HG03575 (cell line): ENCODE data around the gene RNASE4.
"Not testable (repeated sequence)": the region's sequence is repeated elsewhere in the genome, so short reads cannot be mapped to it uniquely, and the experiment has no call there.

Source experiments
- ATAC-seq: cut with Tn5 transposase; IDR thresholded peaks from one replicate; pipeline ENCODE4 v1.9.1; 2021; ENCODE audit not compliant: unreplicated experiment, insufficient number of reproducible peaks, low FRiP score; ENCODE audit errors: extremely low read depth

Gene RNASE4

GRCh38 chr14:20732477-20732876 lies 48.1 kb downstream of the RNASE4 start:
- ATAC-seq, result no peak

DNA sequence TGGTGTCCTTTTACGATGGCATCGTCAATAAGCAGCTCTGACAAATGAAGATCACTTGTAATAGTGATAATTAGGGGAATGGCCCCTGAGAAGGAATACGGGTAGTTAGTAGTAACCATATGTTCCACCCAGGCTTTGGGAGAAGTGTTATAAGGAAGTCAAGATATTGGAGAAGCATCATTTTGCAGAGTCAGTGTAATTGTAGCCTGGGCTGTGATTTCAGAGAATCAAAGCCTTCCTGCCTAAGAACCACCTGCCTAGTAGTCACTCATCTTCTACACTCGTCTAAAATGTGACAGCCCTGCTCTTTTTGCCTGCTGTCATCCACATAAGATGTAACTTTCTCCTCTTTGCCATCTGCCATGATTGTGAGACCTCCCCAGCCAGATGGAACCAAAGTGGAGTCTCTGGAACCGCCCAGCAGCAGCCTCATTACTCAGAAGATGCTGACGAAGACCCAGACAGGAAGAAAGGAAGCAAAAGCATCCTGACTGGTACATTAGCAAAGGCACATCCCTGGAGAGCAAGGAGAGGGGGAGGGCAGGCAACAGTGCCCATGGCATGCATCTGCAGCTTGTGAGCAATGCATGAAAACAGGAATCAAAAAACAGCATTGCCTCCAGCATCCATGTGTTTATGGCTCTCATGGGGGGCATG lies 48.7 kb downstream of the RNASE4 start:
- ATAC-seq, result no peak

DNA sequence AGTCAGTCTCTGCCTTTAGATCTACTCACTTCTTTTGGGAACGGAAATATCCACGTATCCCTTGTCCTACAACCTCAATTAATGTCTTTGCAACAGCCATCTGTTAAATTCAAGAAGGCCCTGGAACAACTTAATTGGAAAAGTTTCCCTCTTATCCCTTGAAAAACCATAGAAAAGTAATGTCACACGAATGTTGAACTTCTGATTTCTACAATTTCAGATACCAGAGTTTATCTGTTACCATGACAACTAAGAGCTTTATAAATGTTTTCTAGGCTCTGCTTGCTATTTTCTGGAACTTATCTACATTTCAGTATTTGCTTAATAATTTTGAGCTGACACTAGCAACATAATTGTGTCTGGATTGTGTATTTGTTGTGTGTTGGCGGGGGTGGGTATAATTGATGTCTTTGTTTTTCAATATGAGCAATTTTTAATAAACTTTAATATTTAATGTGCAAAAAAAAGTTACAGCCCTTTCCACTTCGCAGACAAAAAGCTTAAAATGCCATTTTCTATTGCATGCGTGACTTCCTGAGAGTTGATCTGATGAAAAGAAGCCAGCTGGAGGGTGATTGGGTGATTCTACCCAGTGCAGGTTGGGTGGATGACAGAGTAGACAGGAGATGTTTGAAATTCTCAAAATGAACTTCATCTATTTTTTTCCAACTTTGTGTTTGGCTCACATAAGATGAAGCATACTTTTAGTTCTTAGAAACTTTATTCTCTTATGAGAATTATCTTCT lies 49.5 kb downstream of the RNASE4 start:
- no peak for ATAC-seq

DNA sequence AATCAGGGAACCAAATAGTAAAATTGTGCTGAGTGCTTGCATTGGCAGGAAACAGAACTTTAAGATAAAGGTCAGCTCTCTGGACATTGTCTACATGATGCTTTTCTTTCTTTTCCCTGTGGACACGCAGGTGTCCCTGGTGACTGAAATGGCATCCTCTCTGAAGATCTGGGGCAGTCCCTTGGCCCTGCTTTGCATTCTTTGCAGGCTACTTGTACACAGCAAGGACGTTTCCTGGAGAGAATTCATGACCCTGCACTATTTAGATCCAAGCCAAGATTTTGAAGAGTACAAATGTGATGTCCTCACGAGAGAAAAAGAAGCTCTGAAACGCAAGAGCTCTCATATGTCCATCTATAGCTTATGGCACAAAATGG lies 50.1 kb downstream of the RNASE4 start:
- no peak for ATAC-seq

GRCh38 chr14:20738292-20738691 lies 53.9 kb downstream of the RNASE4 start:
- ATAC-seq, result not testable (repeated sequence)

DNA sequence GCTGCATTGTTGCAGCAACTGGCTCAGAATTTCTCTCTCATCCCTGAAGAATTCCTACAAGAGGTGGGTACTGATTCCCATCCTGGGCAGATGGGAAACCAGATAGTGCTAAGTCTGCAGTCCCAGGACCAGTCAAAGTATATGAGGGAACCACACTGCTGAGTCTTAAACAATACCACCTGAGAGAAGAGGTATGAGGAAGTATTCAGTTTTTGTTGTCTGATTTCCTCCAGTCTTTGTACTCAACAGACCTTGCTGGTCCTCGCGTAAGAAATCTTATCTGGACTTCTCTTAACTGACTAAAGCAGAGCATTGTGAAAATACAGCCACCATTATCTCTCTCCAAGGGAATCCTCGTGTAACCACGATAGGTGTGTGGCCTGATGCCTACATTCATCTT lies 57.8 kb downstream of the RNASE4 start:
- no peak for ATAC-seq

GRCh38 chr14:20743556-20743955 lies 59.2 kb downstream of the RNASE4 start:
- no peak for ATAC-seq

GRCh38 chr14:20745571-20746358 lies 61.4 kb downstream of the RNASE4 start, which contains the start of gene EDDM3A:
TSS of gene EDDM3A (plus strand) at chr14:20745887. CDS start at chr14:20747581, 1,694 bp downstream.
- no peak for ATAC-seq

DNA sequence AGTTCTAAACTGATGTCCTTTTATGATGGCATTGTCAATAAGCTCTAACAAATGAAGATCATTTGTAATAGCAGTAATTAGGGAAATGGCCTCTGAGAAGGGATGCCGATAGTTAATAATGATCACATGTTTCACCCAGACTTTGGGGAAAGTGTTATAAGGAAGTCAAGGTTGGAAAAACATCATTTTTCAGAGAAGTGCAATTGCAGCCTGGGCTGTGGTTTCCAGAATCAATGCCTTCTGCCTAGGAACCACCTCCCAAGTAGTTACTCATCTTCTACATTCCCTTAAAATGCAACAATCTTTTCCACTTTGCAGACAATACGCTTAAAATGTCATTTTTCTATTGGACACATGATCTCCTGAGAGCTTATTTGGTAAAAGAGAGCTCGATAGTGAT lies 62.2 kb downstream of the RNASE4 start:
- no peak for ATAC-seq

GRCh38 chr14:20748439-20748838 lies 64.1 kb downstream of the RNASE4 start:
- ATAC-seq, result no peak

GRCh38 chr14:20750194-20750593 lies 65.8 kb downstream of the RNASE4 start:
- ATAC-seq, result no peak
